Fibroblast of lung (primary cell): ENCODE results near the gene ZNF506. TPM values are rescaled to one million over a fixed set of nuclear protein-coding genes. Genes with fewer than 3 reads are reported as not detected.
"Not testable (repeated sequence)": the region's sequence is repeated elsewhere in the genome, so short reads cannot be mapped to it uniquely, and the experiment has no call there.

ENCODE experiments used
- DNase-seq, 2 donors: peaks; one replicate each; pipeline versions ENCODE4 v3.0.0 to v3.0.0-alpha.2; 2010; ENCODE audit warnings: low read depth in 2 of 2
- H2AFZ ChIP-seq: 2 replicates; pipeline ENCODE4 v1.5.1; 2012; ENCODE audit warnings: low read length, control low read depth, inconsistent platforms
- H3K27ac ChIP-seq: 2 replicates; pipeline ENCODE4 v1.5.1; 2011; ENCODE audit warnings: low read length, control low read depth; ENCODE audit not compliant: insufficient read depth
- H3K27me3 ChIP-seq: 2 replicates; pipeline ENCODE4 v1.5.1; 2011; ENCODE audit warnings: mild to moderate bottlenecking, low read length; ENCODE audit not compliant: control insufficient read depth, insufficient read depth
- H3K36me3 ChIP-seq: 2 replicates; pipeline ENCODE4 v1.5.1; 2011; ENCODE audit warnings: low read length; ENCODE audit not compliant: control insufficient read depth, insufficient read depth
- H3K4me1 ChIP-seq: 2 replicates; pipeline ENCODE4 v1.5.1; 2011; ENCODE audit warnings: low read length; ENCODE audit not compliant: control insufficient read depth, insufficient read depth; ENCODE audit errors: extremely low read depth
- H3K4me2 ChIP-seq: 2 replicates; pipeline ENCODE4 v1.5.1; 2011; ENCODE audit warnings: low read length, control low read depth; ENCODE audit not compliant: insufficient read depth; ENCODE audit errors: extremely low read depth
- H3K4me3 ChIP-seq, 4 experiments: fragments of 200-600 bp in 1 of 4; sonication (generic) in 1 of 4; replicated peaks in 1 of 4; 2 replicates each; pipeline ENCODE4 v1.5.1; 2011 to 2016; ENCODE audit warnings: low read length in 4 of 4, low read depth in 3 of 4, mild to moderate bottlenecking in 3 of 4, control low read depth in 2 of 4, inconsistent platforms in 1 of 4, mixed read lengths in 1 of 4; ENCODE audit not compliant: insufficient read depth in 1 of 4; ENCODE audit errors: control extremely low read depth in 1 of 4
- H3K79me2 ChIP-seq: 2 replicates; pipeline ENCODE4 v1.5.1; 2012; ENCODE audit warnings: mild to moderate bottlenecking, low read length, inconsistent platforms; ENCODE audit not compliant: control insufficient read depth, insufficient read depth
- H3K9ac ChIP-seq: 2 replicates; pipeline ENCODE4 v1.5.1; 2011; ENCODE audit warnings: mild to moderate bottlenecking, low read length, control low read depth; ENCODE audit not compliant: insufficient read depth
- H3K9me3 ChIP-seq: 2 replicates; pipeline ENCODE4 v1.5.1; 2012; ENCODE audit warnings: low read depth, low read length; ENCODE audit not compliant: control insufficient read depth, insufficient read depth
- H4K20me1 ChIP-seq: 2 replicates; pipeline ENCODE4 v1.5.1; 2011; ENCODE audit warnings: low read length; ENCODE audit not compliant: control insufficient read depth, insufficient read depth; ENCODE audit errors: extremely low read depth
- EZH2 ChIP-seq: IDR thresholded peaks from 2 replicates; pipeline ENCODE4 v1.5.1; 2012; ENCODE audit warnings: low read length, control low read depth, mild to moderate bottlenecking; ENCODE audit errors: missing control alignments
- polyA plus RNA-seq, 2 donors: library from polyadenylated mRNA; depleted of rRNA in 1 of 2; stranded (reverse) in 1 of 2; unstranded in 1 of 2; fragments of >200 nt; gene quantifications; 2 replicates each; pipeline ENCODE4 v1.2.1, GENCODE V29; 2011 to 2012; ENCODE audit warnings: missing spikeins in 1 of 2
- total RNA-seq: library from RNA; depleted of rRNA; stranded (reverse); fragments of >200 nt; gene quantifications from 2 replicates; pipeline ENCODE4 v1.2.1, GENCODE V29; 2014
- TF ChIP-seq, protein P1 (sequence below), 2 donors: IDR thresholded peaks in 1 of 2; conservative IDR thresholded peaks in 1 of 2; 1 replicate in 1 of 2; 2 replicates in 1 of 2; pipeline ENCODE4 v1.5.1; 2011 to 2012; ENCODE audit warnings: low read length in 2 of 2, control low read depth in 1 of 2, inconsistent platforms in 1 of 2, low read depth in 1 of 2, mild to moderate bottlenecking in 1 of 2

ZNF506 gene
- total and polyA plus RNA-seq, 2 donors (not counting 1 experiment from before 2014, with no cell fraction given) = 9.6 to 16.5 TPM

DNA sequence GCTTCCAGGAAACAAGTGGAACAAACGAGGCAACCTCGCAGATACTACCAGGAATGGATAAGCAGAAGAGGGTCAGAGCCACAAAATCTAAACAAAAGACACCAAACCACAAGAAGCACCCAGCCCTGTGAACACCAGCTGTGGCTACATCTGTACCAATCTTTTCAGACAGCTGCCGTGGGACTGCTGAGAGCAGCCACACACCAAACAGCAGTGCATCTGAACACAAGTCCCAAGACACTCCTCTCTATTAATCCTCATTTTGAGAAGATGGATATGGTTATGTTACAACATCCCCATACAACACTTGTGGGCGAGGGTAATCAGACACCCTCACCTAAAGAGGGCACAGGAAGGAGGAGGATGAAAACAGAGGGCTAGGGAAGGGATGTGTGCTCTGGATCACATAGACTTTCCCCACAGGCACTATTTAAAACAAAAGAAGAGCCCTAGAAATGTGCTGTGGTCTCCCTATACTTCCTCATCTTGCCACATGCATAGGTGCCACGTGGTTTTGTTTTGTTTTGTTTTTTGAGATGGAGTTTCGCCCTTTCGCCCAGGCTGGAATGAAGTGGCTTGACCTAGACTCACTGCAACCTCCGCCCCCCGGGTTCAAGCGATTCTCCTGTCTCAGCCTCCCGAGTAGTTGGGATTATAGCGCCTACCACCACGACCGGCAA lies 47.1 kb downstream of the ZNF506 start:
- Histone ChIP-seq H3K27me3 (no peaks in the 10 kb centered on the region), H3K4me1 (no peaks in the 10 kb centered on the region), H4K20me1 (no peaks in the 10 kb centered on the region), H3K27ac (no peak overlapping the region), H2AFZ (no peak overlapping the region), H3K79me2 (peaks cover 3% of the 10 kb centered on the region), H3K9me3 (no peaks in the 10 kb centered on the region), H3K4me2 (no peak overlapping the region), H3K36me3 (no peaks in the 10 kb centered on the region), H3K9ac (no peak overlapping the region), H3K4me3 (no peak overlapping the region)
- DNase-seq = no peak
- TF ChIP-seq, protein P1, sequence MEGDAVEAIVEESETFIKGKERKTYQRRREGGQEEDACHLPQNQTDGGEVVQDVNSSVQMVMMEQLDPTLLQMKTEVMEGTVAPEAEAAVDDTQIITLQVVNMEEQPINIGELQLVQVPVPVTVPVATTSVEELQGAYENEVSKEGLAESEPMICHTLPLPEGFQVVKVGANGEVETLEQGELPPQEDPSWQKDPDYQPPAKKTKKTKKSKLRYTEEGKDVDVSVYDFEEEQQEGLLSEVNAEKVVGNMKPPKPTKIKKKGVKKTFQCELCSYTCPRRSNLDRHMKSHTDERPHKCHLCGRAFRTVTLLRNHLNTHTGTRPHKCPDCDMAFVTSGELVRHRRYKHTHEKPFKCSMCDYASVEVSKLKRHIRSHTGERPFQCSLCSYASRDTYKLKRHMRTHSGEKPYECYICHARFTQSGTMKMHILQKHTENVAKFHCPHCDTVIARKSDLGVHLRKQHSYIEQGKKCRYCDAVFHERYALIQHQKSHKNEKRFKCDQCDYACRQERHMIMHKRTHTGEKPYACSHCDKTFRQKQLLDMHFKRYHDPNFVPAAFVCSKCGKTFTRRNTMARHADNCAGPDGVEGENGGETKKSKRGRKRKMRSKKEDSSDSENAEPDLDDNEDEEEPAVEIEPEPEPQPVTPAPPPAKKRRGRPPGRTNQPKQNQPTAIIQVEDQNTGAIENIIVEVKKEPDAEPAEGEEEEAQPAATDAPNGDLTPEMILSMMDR (conservative IDR thresholded peaks at IDR 0.05 in 1 of 2, IDR thresholded peaks at IDR 0.05 in 1 of 2; ENCODE audit: low read depth in 1 of 2, low read length in 2 of 2) = no peak
- no peak for TF ChIP-seq EZH2

- H3K36me3 ChIP-seq, H4K20me1 ChIP-seq, H3K27me3 ChIP-seq, H3K9ac ChIP-seq, H2AFZ ChIP-seq, H3K27ac ChIP-seq, H3K9me3 ChIP-seq, H3K4me3 ChIP-seq, H3K79me2 ChIP-seq, DNase-seq, H3K4me1 ChIP-seq, H3K4me2 ChIP-seq: not testable (repeated sequence)
Observed at GRCh38 chr19:19771963-19772362, 49.6 kb downstream of the ZNF506 start.

DNA sequence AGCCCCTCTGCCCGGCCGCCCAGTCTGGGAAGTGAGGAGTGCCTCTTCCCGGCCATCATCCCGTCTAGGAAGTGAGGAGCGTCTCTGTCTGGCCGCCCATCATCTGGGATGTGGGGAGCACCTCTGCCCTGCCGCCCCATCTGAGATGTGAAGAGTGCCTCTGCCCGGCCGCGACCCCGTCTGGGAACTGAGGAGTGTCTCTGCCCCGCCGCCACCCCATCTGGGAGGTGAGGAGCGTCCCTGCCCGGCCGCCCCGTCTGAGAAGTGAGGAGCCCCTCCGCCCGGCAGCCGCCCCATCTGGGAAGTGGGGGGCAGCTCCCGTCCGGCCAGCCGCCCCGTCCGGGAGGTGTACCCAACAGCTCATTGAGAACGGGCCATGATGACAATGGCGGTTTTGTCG lies 51.6 kb downstream of the ZNF506 start:
- H2AFZ ChIP-seq, H3K9ac ChIP-seq, H3K9me3 ChIP-seq, H3K4me3 ChIP-seq, DNase-seq, H3K36me3 ChIP-seq, H3K79me2 ChIP-seq, H3K4me2 ChIP-seq, H4K20me1 ChIP-seq, H3K27me3 ChIP-seq, H3K4me1 ChIP-seq, H3K27ac ChIP-seq: not testable (repeated sequence)

- no peaks in the 10 kb centered on the region for H3K79me2 ChIP-seq
- no peak overlapping the region for H2AFZ ChIP-seq
- no peak for DNase-seq
- TF ChIP-seq EZH2 = no peak
- TF ChIP-seq, protein P1 (conservative IDR thresholded peaks at IDR 0.05 in 1 of 2, IDR thresholded peaks at IDR 0.05 in 1 of 2; ENCODE audit: low read depth in 1 of 2, low read length in 2 of 2) = no peak
- no peaks in the 10 kb centered on the region for H3K4me1 ChIP-seq
- no peak overlapping the region for H3K4me3 ChIP-seq
- no peak overlapping the region for H3K9ac ChIP-seq
- H3K9me3 ChIP-seq = no peaks in the 10 kb centered on the region
- no peaks in the 10 kb centered on the region for H3K36me3 ChIP-seq
- no peak overlapping the region for H3K4me2 ChIP-seq
- no peaks in the 10 kb centered on the region for H4K20me1 ChIP-seq
- no peaks in the 10 kb centered on the region for H3K27me3 ChIP-seq
- no peak overlapping the region for H3K27ac ChIP-seq
Observed at GRCh38 chr19:19758164-19758563, 63.4 kb downstream of the ZNF506 start.
